HEK293 (cell line): ENCODE data around the gene FAM171A1.

Source experiments
- CTCF ChIP-seq: fragments of 450-650 bp; formaldehyde crosslinking; IDR thresholded peaks from 2 replicates; pipeline ENCODE4 v1.5.1; 2016; ENCODE audit warnings: missing biosample characterization, missing genetic modification characterization
- GLI4 ChIP-seq: fragments of 450-650 bp; formaldehyde crosslinking; IDR thresholded peaks from 2 replicates; pipeline ENCODE4 v1.5.1; 2016; ENCODE audit warnings: missing biosample characterization, missing genetic modification characterization
- ZNF416 ChIP-seq: fragments of 450-650 bp; formaldehyde crosslinking; IDR thresholded peaks from 2 replicates; pipeline ENCODE4 v1.5.1; 2016; ENCODE audit warnings: missing biosample characterization, missing genetic modification characterization
- ZNF449 ChIP-seq: fragments of 450-650 bp; formaldehyde crosslinking; IDR thresholded peaks from 2 replicates; pipeline ENCODE4 v1.5.1; 2017; ENCODE audit warnings: missing biosample characterization, mild to moderate bottlenecking, missing genetic modification characterization, moderate library complexity

- TF ChIP-seq CTCF (no peak), GLI4 (tag by site-specific recombination) (no peak), ZNF449 (tag by site-specific recombination) (no peak), ZNF416 (tag by site-specific recombination) (no peak)
Observed at GRCh38 chr10:15324113-15324512, 47.0 kb downstream of the FAM171A1 start.
